Upper lobe of left lung (tissue), 6 donors: ENCODE results near the gene RPS6KA6. TPM values are rescaled to one million over a fixed set of nuclear protein-coding genes. Genes with fewer than 3 reads are reported as not detected.

Experiments
- ATAC-seq, 2 donors: fragments of 200-7000 bp; cut with Tn5 transposase; one replicate each; pipeline ENCODE4 v1.9.1; 2022; ENCODE audit warnings: mild to moderate bottlenecking in 2 of 2, moderate library complexity in 2 of 2; ENCODE audit not compliant: low FRiP score in 2 of 2
- DNase-seq, 2 donors: peaks; one replicate each; pipeline ENCODE4 v3.0.0-alpha.2; 2019 to 2020
- H3K27ac ChIP-seq, 4 donors: fragments of 200-600 bp; sonication (generic); one replicate each; pipeline ENCODE4 v1.5.1; 2016 to 2019
- H3K27me3 ChIP-seq, 4 donors: fragments of 200-600 bp; sonication (generic); one replicate each; pipeline ENCODE4 v1.5.1; 2017 to 2019
- H3K36me3 ChIP-seq, 4 donors: fragments of 200-600 bp; sonication (generic); one replicate each; pipeline ENCODE4 v1.5.1; 2016 to 2019
- H3K4me1 ChIP-seq, 4 donors: fragments of 200-600 bp; sonication (generic); one replicate each; pipeline ENCODE4 v1.5.1; 2018 to 2019
- H3K4me3 ChIP-seq, 4 donors: fragments of 200-600 bp; sonication (generic); one replicate each; pipeline ENCODE4 v1.5.1; 2017 to 2019; ENCODE audit warnings: mild to moderate bottlenecking in 2 of 4, moderate library complexity in 1 of 4
- H3K9me3 ChIP-seq, 4 donors: fragments of 200-600 bp; sonication (generic); one replicate each; pipeline ENCODE4 v1.5.1; 2018 to 2019
- CTCF ChIP-seq, 6 experiments: fragments of 450-650 bp in 4 of 6; fragments of 200-600 bp in 2 of 6; sonication (generic) in 2 of 6; IDR thresholded peaks; one replicate each; pipeline ENCODE4 v1.5.1; 2016 to 2019; ENCODE audit warnings: antibody characterized with exemption in 6 of 6
- EP300 ChIP-seq, 4 donors: sonication (generic); formaldehyde crosslinking; IDR thresholded peaks; one replicate each; pipeline ENCODE4 v1.5.1; 2017; ENCODE audit warnings: antibody characterized with exemption in 4 of 4, control low read depth in 2 of 4
- POLR2A ChIP-seq, 4 donors: fragments of 450-650 bp; IDR thresholded peaks; one replicate each; pipeline ENCODE4 v1.5.1; 2016 to 2017; ENCODE audit warnings: antibody characterized with exemption in 4 of 4, mild to moderate bottlenecking in 2 of 4
- POLR2AphosphoS5 ChIP-seq, 2 donors: sonication (generic); formaldehyde crosslinking; IDR thresholded peaks; one replicate each; pipeline ENCODE4 v1.5.1; 2017; ENCODE audit warnings: antibody characterized with exemption in 2 of 2
- WGBS, 2 donors: methylation state at CpG; one replicate each; pipeline ENCODE4 v1.1.5; 2017 to 2018; 5-methylcytosine and 5-hydroxymethylcytosine counted together
- total RNA-seq, 6 donors: library from RNA; depleted of rRNA in 4 of 6; stranded (reverse); fragments of >200 nt in 4 of 6; gene quantifications; one replicate each; pipeline versions ENCODE4 v1.1.0 to v1.2.1, GENCODE V29; 2016 to 2021
- donor health status: DM: no; HTN: no; CAD: no; lungs with moderate emphysema.
- donor health status: DM: no; HTN: yes; CAD: no; lungs with severe emphysema.

RPS6KA6 gene
- total RNA-seq: 1 to 10 TPM in 5 of 6 donors, under 1 TPM in 1; 0.55 to 2.3 (median 1.2) TPM

GRCh38 chrX:84187533-84188319 is at the start of gene RPS6KA6:
Gene RPS6KA6 (minus strand): TSS chrX:84188199. CDS start chrX:84187899, 300 bp downstream.
- Histone ChIP-seq H3K4me1 (no peaks in the 10 kb centered on the region), H3K27ac (peak within 1 kb of the TSS in 2 of 4 donors; percentile 35 to 57), H3K27me3 (no peaks in the 10 kb centered on the region), H3K9me3 (no peaks in the 10 kb centered on the region), H3K4me3 (peak within 1 kb of the TSS; percentile 36 to 61 (median 54)), H3K36me3 (no peaks in the 10 kb centered on the region)
- 7 to 36% methylated on average over 3 to 55 of the region's 81 CpGs for WGBS, 2 donors
- TF ChIP-seq POLR2A (IDR thresholded peaks at IDR 0.05) (no peak), EP300 (IDR thresholded peaks at IDR 0.05) (no peak), POLR2AphosphoS5 (IDR thresholded peaks at IDR 0.05) (no peak), CTCF (IDR thresholded peaks at IDR 0.05) (no peak)
- DNase-seq (peak in 1 of 2 donors; percentile 80), ATAC-seq (peak; percentile 43 to 82)

DNA sequence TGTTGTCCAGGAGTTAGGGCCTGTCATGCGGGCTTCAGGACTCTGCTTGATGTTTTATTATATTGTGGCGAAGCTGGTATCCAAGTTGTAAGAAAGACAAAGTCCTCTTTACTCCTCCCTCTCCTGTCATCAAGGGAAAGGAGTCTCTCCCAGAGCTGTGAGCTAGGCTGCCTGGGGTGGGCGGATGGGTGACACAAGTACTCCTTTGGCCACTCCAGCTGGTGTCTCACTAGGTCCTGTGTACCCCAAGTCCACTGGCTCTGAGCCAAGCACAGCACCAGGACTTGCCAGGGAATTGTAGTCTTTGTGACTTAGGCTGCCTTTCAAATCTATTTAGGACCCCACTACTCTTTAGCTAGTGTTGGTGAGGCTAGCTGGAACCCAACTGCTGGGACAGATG is 36.7 kb upstream of the RPS6KA6 start:
- ATAC-seq: no peak
- WGBS, 2 donors: 83 to 100% methylated on average over 1 to 3 of the region's 3 CpGs

DNA sequence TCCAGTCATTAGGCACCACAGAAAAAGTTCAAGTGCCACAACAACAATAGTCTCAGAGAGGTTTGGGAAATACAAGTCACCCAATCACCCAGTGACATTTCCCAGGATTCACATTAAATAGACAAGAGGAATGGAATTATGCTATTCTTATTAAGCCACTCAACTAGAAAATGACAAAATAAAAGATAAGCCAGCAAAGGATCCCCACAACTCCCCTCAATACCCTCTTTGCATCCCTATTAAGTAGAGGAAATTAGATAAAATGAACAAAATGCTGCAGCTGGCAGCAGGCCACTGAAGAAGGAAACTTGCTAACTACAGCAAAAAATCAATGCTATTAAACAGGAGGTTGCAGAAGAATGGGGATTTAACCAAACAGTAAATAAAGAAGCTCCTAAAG is 35.3 kb upstream of the RPS6KA6 start:
- H3K4me1 ChIP-seq: no peaks in the 10 kb centered on the region
- no peaks in the 10 kb centered on the region for H3K9me3 ChIP-seq
- no peaks in the 10 kb centered on the region for H3K27me3 ChIP-seq
- H3K4me3 ChIP-seq: no peak overlapping the region
- no peak overlapping the region for H3K27ac ChIP-seq
- ATAC-seq (no peak), DNase-seq (no peak)
- no peaks in the 10 kb centered on the region for H3K36me3 ChIP-seq
- no peak for TF ChIP-seq EP300 (IDR thresholded peaks at IDR 0.05)
- no peak for TF ChIP-seq CTCF (IDR thresholded peaks at IDR 0.05)
- TF ChIP-seq POLR2A (IDR thresholded peaks at IDR 0.05): no peak
- no peak for TF ChIP-seq POLR2AphosphoS5 (IDR thresholded peaks at IDR 0.05)

More for the DNA sequence above, 36.7 kb upstream of the RPS6KA6 start:
- Histone ChIP-seq H3K36me3 (no peaks in the 10 kb centered on the region), H3K27me3 (no peaks in the 10 kb centered on the region), H3K27ac (no peak overlapping the region), H3K4me3 (no peak overlapping the region), H3K9me3 (no peaks in the 10 kb centered on the region), H3K4me1 (no peaks in the 10 kb centered on the region)
- TF ChIP-seq POLR2AphosphoS5 (IDR thresholded peaks at IDR 0.05) (no peak), POLR2A (IDR thresholded peaks at IDR 0.05) (no peak), EP300 (IDR thresholded peaks at IDR 0.05) (no peak), CTCF (IDR thresholded peaks at IDR 0.05) (no peak)
- no peak for DNase-seq

DNA sequence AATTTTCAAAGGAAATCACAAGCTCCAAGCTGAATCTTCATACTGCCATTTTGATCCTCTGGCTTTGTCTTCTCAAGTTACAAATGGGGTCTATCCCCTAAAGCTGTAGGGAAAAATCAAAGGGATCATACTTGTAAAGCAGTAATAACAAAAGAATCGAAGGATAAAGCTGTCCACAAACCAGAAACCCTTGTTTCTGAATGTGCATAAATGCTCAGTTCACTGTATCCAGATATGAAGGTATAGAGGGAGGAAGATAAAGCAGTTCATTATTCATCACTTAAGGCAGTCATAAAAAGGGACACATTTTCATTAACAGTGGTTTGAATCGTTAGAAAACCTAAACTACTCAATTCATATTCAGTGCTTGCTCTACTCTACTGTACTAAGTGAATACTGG is 33.2 kb upstream of the RPS6KA6 start:
- WGBS, 2 donors: 48 to 66% methylated on average over 2 of the region's 2 CpGs

More for the DNA sequence above, 33.2 kb upstream of the RPS6KA6 start:
- H3K36me3 ChIP-seq: no peaks in the 10 kb centered on the region
- H3K4me3 ChIP-seq: no peak overlapping the region
- no peaks in the 10 kb centered on the region for H3K27me3 ChIP-seq
- H3K9me3 ChIP-seq: no peaks in the 10 kb centered on the region
- no peaks in the 10 kb centered on the region for H3K4me1 ChIP-seq
- no peak overlapping the region for H3K27ac ChIP-seq
- DNase-seq (no peak), ATAC-seq (no peak)
- no peak for TF ChIP-seq POLR2A (IDR thresholded peaks at IDR 0.05)
- TF ChIP-seq POLR2AphosphoS5 (IDR thresholded peaks at IDR 0.05): no peak
- no peak for TF ChIP-seq CTCF (IDR thresholded peaks at IDR 0.05)
- TF ChIP-seq EP300 (IDR thresholded peaks at IDR 0.05): no peak
